GM19023 (cell line): ENCODE measurements around the gene TXNL1.

Experiments used
- ATAC-seq: cut with Tn5 transposase; IDR thresholded peaks from one replicate; pipeline ENCODE4 v1.9.1; 2021; ENCODE audit warnings: mild to moderate bottlenecking, moderate library complexity; ENCODE audit not compliant: unreplicated experiment

TXNL1 gene

DNA sequence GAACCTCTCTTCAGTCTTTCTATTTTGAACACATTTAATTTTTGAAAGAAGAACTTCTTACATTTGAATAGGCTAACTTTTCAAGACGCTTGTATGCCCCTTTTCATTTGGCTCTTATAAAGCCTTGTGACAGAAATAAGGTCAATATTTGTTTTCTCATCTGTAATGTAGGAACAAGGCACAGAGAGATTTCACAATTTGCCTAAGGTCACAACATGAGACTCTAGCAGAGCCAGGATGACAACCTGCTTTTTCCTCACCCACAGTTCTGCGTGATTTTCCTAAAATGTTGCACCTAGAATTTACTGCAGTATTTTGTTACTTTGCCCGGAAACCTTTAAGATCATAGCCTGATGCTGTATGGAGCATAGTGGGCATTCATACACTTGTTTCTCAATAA lies 67.4 kb downstream of the TXNL1 start:
- no peak for ATAC-seq

DNA sequence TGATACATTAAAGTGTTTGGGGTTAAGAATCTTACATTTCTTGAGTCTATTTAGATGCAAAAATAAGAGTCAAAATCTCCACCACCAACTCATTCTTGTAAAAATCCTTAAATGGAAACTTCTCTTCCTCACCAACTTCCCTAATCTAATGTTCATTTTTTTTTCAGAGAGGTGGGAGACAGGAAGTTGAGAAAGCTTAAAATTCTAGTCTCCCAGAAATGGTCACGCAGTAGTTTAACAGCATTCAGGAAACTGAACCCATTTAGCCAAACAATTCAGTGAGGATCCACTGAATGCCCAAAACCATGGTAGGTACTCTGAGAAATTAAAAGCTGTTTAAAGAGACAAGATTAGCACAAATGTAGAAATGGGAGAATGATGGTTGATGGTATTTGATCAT lies 69.0 kb downstream of the TXNL1 start:
- ATAC-seq = no peak

DNA sequence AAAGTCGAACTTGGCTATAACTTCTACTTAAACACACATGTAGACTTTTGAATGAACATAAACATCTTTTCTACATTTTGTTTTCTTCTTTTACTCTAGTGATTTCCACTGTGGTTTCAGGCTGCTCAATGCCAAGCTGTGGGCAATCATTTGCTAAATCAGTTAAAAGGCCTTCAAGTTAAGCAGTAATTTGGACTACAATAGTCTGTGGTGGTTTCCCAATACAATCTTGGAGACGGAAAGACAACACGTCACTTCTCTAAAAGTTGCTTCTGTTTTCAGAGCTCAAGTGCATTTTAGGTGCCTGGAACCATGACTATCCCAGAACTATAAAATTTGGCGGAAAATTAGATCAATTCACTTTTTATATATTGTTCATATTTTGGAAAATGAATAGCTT lies 69.4 kb downstream of the TXNL1 start:
- ATAC-seq = no peak

DNA sequence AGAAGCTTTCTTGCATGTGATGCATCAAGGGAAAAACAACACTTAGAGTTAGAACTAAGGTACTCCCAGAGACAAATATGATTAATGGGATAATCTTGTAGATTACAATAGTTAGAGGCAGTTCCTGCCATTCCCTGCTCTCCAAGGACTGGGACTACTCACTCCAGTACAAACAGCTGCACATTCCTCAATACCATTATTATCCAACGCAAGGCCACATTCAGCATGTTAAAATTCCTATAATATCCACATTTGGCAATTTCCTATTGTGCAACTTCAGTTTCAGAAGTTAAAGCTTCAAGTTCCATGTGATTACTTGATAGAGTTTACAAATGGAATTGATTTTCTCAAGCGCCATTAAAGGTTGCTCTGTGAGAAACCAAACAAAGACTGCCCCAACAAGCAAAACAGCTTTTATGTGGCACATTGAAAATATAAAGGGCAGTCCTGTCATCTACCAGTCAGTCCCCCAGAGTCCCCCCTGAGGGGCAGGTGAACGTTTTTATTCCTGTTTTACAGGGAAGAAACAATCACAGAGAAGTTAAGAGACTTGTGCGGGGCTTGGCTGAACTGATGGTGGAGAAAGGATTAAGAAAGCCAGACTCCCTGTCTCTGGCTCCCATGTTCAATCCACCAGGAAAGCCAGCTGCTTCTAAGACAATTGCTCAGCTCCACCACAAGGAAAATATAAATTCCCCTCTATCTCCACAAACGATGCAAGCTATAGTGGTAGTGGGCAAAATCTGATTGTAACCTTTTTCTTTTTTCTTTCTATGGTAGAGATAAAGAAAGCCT lies 72.6 kb downstream of the TXNL1 start:
- ATAC-seq = no peak

DNA sequence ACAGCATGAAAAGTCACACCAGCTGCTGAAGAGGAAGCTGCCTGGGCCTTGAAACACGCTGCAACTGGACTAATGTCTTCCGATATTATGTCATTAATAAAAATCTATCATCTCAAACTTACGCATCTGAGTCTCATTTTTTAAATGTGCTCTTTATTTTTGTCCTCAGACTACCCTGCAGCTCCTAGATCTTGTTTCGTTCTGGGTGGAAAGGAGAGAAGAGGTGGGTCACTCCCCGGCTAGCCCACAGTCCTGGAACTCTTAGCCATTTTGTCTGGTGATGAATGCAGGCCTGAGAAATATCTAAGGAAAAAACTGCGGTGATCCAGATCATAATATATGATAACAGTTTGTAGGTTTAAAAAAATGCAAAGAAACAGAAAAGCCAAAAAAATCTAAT lies 73.3 kb downstream of the TXNL1 start:
- no peak for ATAC-seq

DNA sequence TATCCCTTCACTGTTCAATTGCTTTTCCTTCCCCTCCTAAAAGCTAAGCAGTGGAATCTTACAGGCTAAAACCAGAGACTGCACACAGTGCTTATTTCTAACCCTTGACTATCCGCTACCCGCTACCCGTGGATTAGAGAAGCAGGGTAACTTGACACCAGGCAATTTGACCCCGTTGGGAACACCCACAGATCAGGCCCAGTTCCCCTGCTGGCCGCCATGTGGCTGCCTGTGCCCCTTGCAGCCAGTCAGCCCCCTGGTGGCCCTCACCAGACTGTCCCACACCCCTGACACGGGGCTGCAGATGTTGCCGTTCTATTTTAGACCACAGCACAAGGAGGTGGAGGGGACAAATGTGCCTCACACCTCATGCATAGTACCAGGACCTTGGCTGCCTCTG lies 74.8 kb downstream of the TXNL1 start:
- no peak for ATAC-seq

DNA sequence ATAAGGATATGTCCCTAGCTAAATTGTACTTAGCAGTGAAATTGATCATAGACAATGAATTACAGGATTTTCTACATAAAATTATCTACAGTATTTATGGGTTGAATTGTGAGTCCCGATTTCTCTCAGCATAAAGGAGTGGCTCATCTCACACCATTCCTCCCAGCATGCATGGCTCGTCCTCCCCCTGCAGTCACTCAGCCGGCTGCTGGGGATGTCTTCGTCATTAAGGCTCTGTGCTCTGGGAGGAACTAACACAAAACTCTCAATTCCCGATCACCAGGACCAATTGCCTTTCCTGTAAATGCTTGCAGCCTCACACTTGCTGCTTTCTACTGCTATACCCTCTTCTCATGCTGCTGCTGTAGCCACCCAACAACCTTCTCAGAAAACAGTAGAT lies 75.9 kb downstream of the TXNL1 start:
- no peak for ATAC-seq

DNA sequence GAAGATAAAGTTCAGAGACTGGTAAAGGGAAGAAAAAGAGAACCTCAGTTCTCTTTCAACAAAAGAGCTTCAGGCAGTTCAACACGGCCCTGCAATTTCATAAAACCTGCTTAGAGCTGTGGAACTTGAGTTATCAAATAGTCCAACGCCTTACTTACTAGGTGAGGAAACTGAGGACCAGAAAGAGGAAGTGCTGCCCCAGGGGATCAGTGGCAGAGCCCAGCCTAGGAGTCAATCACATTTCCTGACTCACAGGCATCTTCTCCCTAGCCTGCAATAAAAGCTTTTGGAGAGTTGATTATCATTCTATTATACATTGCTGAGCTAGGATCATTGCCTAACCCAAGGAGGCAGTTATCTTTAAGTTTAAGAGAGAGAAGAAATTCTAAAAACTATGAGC lies 77.4 kb downstream of the TXNL1 start:
- no peak for ATAC-seq

DNA sequence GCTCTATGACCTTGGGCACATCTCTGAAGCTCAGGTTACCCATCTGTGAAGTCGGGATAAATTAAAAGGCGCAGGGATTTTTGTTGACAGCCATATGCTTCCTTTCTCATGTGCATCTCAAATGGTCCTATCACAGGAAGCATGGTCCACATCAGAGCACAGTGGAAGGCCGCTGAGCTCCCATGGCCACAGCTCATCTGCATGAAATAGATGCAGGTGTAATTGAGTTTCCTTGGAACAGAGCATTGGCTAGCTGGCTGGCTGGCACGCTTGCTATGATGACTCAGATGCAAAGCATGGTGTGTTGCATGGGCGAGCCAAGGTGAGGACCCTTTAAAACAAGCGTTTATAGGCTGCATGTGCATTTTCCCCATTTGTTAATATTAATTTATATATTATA lies 79.3 kb downstream of the TXNL1 start:
- no peak for ATAC-seq

DNA sequence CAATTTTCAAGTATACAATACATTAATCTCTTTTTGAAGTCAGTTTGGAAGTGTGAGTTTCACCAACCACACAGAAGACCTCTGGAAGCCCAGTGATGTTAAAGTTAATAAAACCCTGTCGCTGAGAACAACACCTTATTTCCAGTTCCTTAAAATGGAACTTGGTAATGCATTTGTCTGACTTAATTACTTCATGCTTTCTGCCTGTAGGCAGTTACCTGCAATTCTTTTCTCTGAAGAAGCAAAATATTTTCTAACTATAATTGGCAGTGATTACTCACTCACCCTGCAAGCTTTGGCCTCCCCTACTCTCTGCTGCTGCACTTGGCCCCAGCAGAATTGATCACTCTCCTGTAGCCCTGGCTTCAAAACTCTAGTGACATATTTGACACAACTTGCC lies 81.5 kb downstream of the TXNL1 start:
- no peak for ATAC-seq

DNA sequence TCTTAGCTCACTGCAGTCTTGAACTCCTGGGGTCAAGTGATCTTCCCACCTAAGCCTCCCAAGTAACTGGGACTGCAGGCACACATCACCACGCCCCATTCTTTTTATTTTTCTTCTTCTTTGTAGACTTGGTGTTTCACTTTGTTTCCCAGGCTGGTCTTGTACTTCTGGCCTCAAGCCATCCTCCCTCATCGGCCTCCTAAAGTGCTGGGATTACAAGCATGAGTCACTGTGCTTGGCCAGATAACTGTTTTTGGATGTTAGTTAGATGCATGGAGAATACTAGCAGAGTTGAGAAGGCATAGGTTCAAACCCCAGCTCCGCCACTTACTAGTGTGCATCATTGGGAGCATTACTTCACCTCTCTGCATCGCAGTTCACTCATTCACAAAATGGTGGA lies 88.3 kb downstream of the TXNL1 start:
- no peak for ATAC-seq
